HEK293 (cell line): ENCODE results near the gene CAMKK1.
A peak's percentile ranks its signal among the peaks of the same experiment; 100 is the strongest.

Experiments
- AEBP2 ChIP-seq: fragments of 450-650 bp; formaldehyde crosslinking; IDR thresholded peaks from 2 replicates; pipeline ENCODE4 v1.5.1; 2016; ENCODE audit warnings: missing biosample characterization, missing genetic modification characterization, borderline replicate concordance
- BCL11B ChIP-seq: fragments of 450-650 bp; formaldehyde crosslinking; IDR thresholded peaks from 2 replicates; pipeline ENCODE4 v1.5.1; 2016; ENCODE audit warnings: low read depth, missing biosample characterization, missing genetic modification characterization
- GLIS1 ChIP-seq: fragments of 450-650 bp; formaldehyde crosslinking; IDR thresholded peaks from 2 replicates; pipeline ENCODE4 v1.5.1; 2016; ENCODE audit warnings: missing biosample characterization, missing genetic modification characterization
- HOXC10 ChIP-seq: sonication (generic); formaldehyde crosslinking; IDR thresholded peaks from 2 replicates; pipeline ENCODE4 v1.8.1; 2023; ENCODE audit warnings: mild to moderate bottlenecking, missing genetic modification reagents
- KLF1 ChIP-seq: fragments of 450-650 bp; formaldehyde crosslinking; IDR thresholded peaks from 2 replicates; pipeline ENCODE4 v1.5.1; 2016; ENCODE audit warnings: missing biosample characterization, missing genetic modification characterization
- KLF16 ChIP-seq: fragments of 450-650 bp; formaldehyde crosslinking; IDR thresholded peaks from 2 replicates; pipeline ENCODE4 v1.5.1; 2017; ENCODE audit warnings: missing biosample characterization, missing genetic modification characterization
- KLF8 ChIP-seq: fragments of 450-650 bp; formaldehyde crosslinking; IDR thresholded peaks from 2 replicates; pipeline ENCODE4 v1.5.1; 2016; ENCODE audit warnings: missing biosample characterization, missing genetic modification characterization
- MEIS1 ChIP-seq: sonication (generic); formaldehyde crosslinking; IDR thresholded peaks from 2 replicates; pipeline ENCODE4 v1.8.1; 2022; ENCODE audit warnings: missing genetic modification reagents, mild to moderate bottlenecking, borderline replicate concordance
- OVOL3 ChIP-seq: fragments of 450-650 bp; formaldehyde crosslinking; IDR thresholded peaks from 2 replicates; pipeline ENCODE4 v1.5.1; 2016; ENCODE audit warnings: missing biosample characterization, missing genetic modification characterization
- SALL2 ChIP-seq: fragments of 450-650 bp; formaldehyde crosslinking; IDR thresholded peaks from 2 replicates; pipeline ENCODE4 v1.5.0; 2017; ENCODE audit warnings: missing biosample characterization, mild to moderate bottlenecking, missing genetic modification characterization, borderline replicate concordance
- SCRT2 ChIP-seq: fragments of 450-650 bp; formaldehyde crosslinking; IDR thresholded peaks from 2 replicates; pipeline ENCODE4 v1.5.1; 2016; ENCODE audit warnings: missing biosample characterization, missing genetic modification characterization
- SP7 ChIP-seq: fragments of 450-650 bp; formaldehyde crosslinking; IDR thresholded peaks from 2 replicates; pipeline ENCODE4 v1.5.1; 2016; ENCODE audit warnings: missing biosample characterization, missing genetic modification characterization
- TCF7L2 ChIP-seq: IDR thresholded peaks from 2 replicates; pipeline ENCODE4 v1.6.1; 2011; ENCODE audit warnings: low read depth, mild to moderate bottlenecking, inconsistent platforms, low read length, moderate library complexity, borderline replicate concordance
- ZBTB1 ChIP-seq: fragments of 450-650 bp; formaldehyde crosslinking; IDR thresholded peaks from 2 replicates; pipeline ENCODE4 v1.5.1; 2016; ENCODE audit warnings: missing biosample characterization, missing genetic modification characterization
- ZBTB10 ChIP-seq: fragments of 450-650 bp; formaldehyde crosslinking; IDR thresholded peaks from 2 replicates; pipeline ENCODE4 v1.5.1; 2016; ENCODE audit warnings: missing biosample characterization, missing genetic modification characterization
- ZBTB21 ChIP-seq: fragments of 450-650 bp; formaldehyde crosslinking; IDR thresholded peaks from 2 replicates; pipeline ENCODE4 v1.5.1; 2017; ENCODE audit warnings: missing biosample characterization, missing genetic modification characterization
- ZBTB26 ChIP-seq: fragments of 450-650 bp; formaldehyde crosslinking; optimal IDR thresholded peaks from 2 replicates; pipeline ENCODE3; 2016; ENCODE audit warnings: missing biosample characterization, mild to moderate bottlenecking, missing genetic modification characterization
- ZBTB48 ChIP-seq: fragments of 450-650 bp; formaldehyde crosslinking; IDR thresholded peaks from 2 replicates; pipeline ENCODE4 v1.5.1; 2016; ENCODE audit warnings: missing biosample characterization, missing genetic modification characterization
- ZFP41 ChIP-seq: fragments of 450-650 bp; formaldehyde crosslinking; IDR thresholded peaks from 2 replicates; pipeline ENCODE4 v1.5.1; 2016; ENCODE audit warnings: missing biosample characterization, missing genetic modification characterization, borderline replicate concordance
- ZNF10 ChIP-seq: fragments of 450-650 bp; formaldehyde crosslinking; IDR thresholded peaks from 2 replicates; pipeline ENCODE4 v1.5.1; 2017; ENCODE audit warnings: missing biosample characterization, missing genetic modification characterization
- ZNF138 ChIP-seq: fragments of 450-650 bp; formaldehyde crosslinking; IDR thresholded peaks from 2 replicates; pipeline ENCODE4 v1.5.1; 2016; ENCODE audit warnings: missing biosample characterization, missing genetic modification characterization, borderline replicate concordance
- ZNF155 ChIP-seq: fragments of 450-650 bp; formaldehyde crosslinking; IDR thresholded peaks from 2 replicates; pipeline ENCODE4 v1.5.1; 2016; ENCODE audit warnings: missing biosample characterization, missing genetic modification characterization
- ZNF16 ChIP-seq: fragments of 450-650 bp; formaldehyde crosslinking; IDR thresholded peaks from 2 replicates; pipeline ENCODE4 v1.5.1; 2016; ENCODE audit warnings: low read depth, missing biosample characterization, missing genetic modification characterization
- ZNF174 ChIP-seq: fragments of 450-650 bp; formaldehyde crosslinking; IDR thresholded peaks from 2 replicates; pipeline ENCODE4 v1.5.0; 2017; ENCODE audit warnings: missing biosample characterization, mild to moderate bottlenecking, missing genetic modification characterization
- ZNF223 ChIP-seq: fragments of 450-650 bp; formaldehyde crosslinking; IDR thresholded peaks from 2 replicates; pipeline ENCODE4 v1.5.1; 2016; ENCODE audit warnings: missing biosample characterization, missing genetic modification characterization
- ZNF239 ChIP-seq: fragments of 450-650 bp; formaldehyde crosslinking; IDR thresholded peaks from 2 replicates; pipeline ENCODE4 v1.5.1; 2016; ENCODE audit warnings: missing biosample characterization, missing genetic modification characterization
- ZNF24 ChIP-seq: fragments of 450-650 bp; formaldehyde crosslinking; IDR thresholded peaks from 2 replicates; pipeline ENCODE4 v1.5.1; 2016; ENCODE audit warnings: missing biosample characterization, missing genetic modification characterization
- ZNF292 ChIP-seq: fragments of 450-650 bp; formaldehyde crosslinking; IDR thresholded peaks from 2 replicates; pipeline ENCODE4 v1.5.1; 2016; ENCODE audit warnings: low read depth, missing biosample characterization, missing genetic modification characterization, borderline replicate concordance
- ZNF433 ChIP-seq: fragments of 450-650 bp; formaldehyde crosslinking; IDR thresholded peaks from 2 replicates; pipeline ENCODE4 v1.5.1; 2016; ENCODE audit warnings: missing biosample characterization, missing genetic modification characterization, low read depth
- ZNF488 ChIP-seq: fragments of 450-650 bp; formaldehyde crosslinking; IDR thresholded peaks from 2 replicates; pipeline ENCODE4 v1.5.1; 2016; ENCODE audit warnings: missing biosample characterization, missing genetic modification characterization
- ZNF544 ChIP-seq: fragments of 450-650 bp; formaldehyde crosslinking; IDR thresholded peaks from 2 replicates; pipeline ENCODE4 v1.5.0; 2017; ENCODE audit warnings: missing biosample characterization, missing genetic modification characterization
- ZNF549 ChIP-seq: fragments of 450-650 bp; IDR thresholded peaks from 2 replicates; pipeline ENCODE4 v1.5.1; 2018; ENCODE audit warnings: missing biosample characterization, missing genetic modification characterization, mild to moderate bottlenecking, inconsistent platforms, moderate library complexity
- ZNF580 ChIP-seq: fragments of 450-650 bp; formaldehyde crosslinking; IDR thresholded peaks from 2 replicates; pipeline ENCODE4 v1.5.1; 2016; ENCODE audit warnings: missing biosample characterization, missing genetic modification characterization
- ZNF600 ChIP-seq: fragments of 450-650 bp; formaldehyde crosslinking; IDR thresholded peaks from 2 replicates; pipeline ENCODE4 v1.5.1; 2016; ENCODE audit warnings: missing biosample characterization, missing genetic modification characterization
- ZNF626 ChIP-seq: fragments of 450-650 bp; sonication (Bioruptor Pico); formaldehyde crosslinking; IDR thresholded peaks from 2 replicates; pipeline ENCODE4 v1.5.1; 2018; ENCODE audit warnings: missing biosample characterization, missing genetic modification characterization, inconsistent platforms
- ZNF785 ChIP-seq: fragments of 450-650 bp; formaldehyde crosslinking; IDR thresholded peaks from 2 replicates; pipeline ENCODE4 v1.5.1; 2016; ENCODE audit warnings: missing biosample characterization, missing genetic modification characterization

The CAMKK1 gene

GRCh38 chr17:3893003-3893719, at the start of gene CAMKK1 (continued):
- TF ChIP-seq ZNF239 (tag by site-specific recombination): no peak
- TF ChIP-seq ZBTB48 (tag by site-specific recombination): peak; percentile 96
- peak; percentile 87 for TF ChIP-seq KLF8 (tag by site-specific recombination)
- no peak for TF ChIP-seq ZNF580
- TF ChIP-seq ZNF488: no peak
- TF ChIP-seq MEIS1 (CRISPR knock-in tag): no peak
- TF ChIP-seq ZBTB1: no peak
- TF ChIP-seq AEBP2 (tag by site-specific recombination): no peak
- peak; percentile 48; the same call in 1 of the 2 replicates for TF ChIP-seq ZNF785 (tag by site-specific recombination)
- no peak for TF ChIP-seq OVOL3 (tag by site-specific recombination)
- no peak for TF ChIP-seq ZNF138
- TF ChIP-seq ZNF155 (tag by site-specific recombination): no peak
- TF ChIP-seq SP7: peak; percentile 73
- TF ChIP-seq GLIS1 (tag by site-specific recombination): peak; percentile 94
- TF ChIP-seq ZBTB26 (tag by site-specific recombination): peak; percentile 56
- peak; percentile 84 for TF ChIP-seq ZBTB10
- no peak for TF ChIP-seq ZNF544
- TF ChIP-seq BCL11B: no peak
- no peak for TF ChIP-seq ZBTB21 (tag by site-specific recombination)
- peak; percentile 43 for TF ChIP-seq ZNF600 (tag by site-specific recombination)
- TF ChIP-seq KLF16 (tag by site-specific recombination): peak; percentile 85
- TF ChIP-seq ZNF16 (tag by site-specific recombination): no peak
- TF ChIP-seq SALL2 (tag by site-specific recombination): no peak
- peak; percentile 91 for TF ChIP-seq KLF1 (tag by site-specific recombination)
- TF ChIP-seq ZNF626 (tag by site-specific recombination): no peak
- no peak for TF ChIP-seq ZFP41
- TF ChIP-seq ZNF292: no peak
- no peak for TF ChIP-seq ZNF433 (tag by site-specific recombination)
- TF ChIP-seq ZNF549 (tag by site-specific recombination): no peak
- TF ChIP-seq ZNF10 (tag by site-specific recombination): no peak
- TF ChIP-seq ZNF174 (tag by site-specific recombination): no peak
- TF ChIP-seq ZNF223 (tag by site-specific recombination): no peak
- no peak for TF ChIP-seq ZNF24 (tag by site-specific recombination)
- no peak for TF ChIP-seq HOXC10 (CRISPR knock-in tag)
- no peak for TF ChIP-seq SCRT2 (tag by site-specific recombination)
- no peak for TF ChIP-seq TCF7L2
